GM18505 (cell line): Measurements from ENCODE around the gene DDX27.
A peak's percentile ranks its signal among the peaks of the same experiment; 100 is the strongest.

Source experiments
- ATAC-seq: cut with Tn5 transposase; IDR thresholded peaks from one replicate; pipeline ENCODE4 v1.9.1; 2021; ENCODE audit not compliant: unreplicated experiment
- POLR2A ChIP-seq: IDR thresholded peaks from 4 replicates; pipeline ENCODE4 v1.6.1; 2011; ENCODE audit warnings: borderline replicate concordance; ENCODE audit not compliant: insufficient read depth, insufficient read length; ENCODE audit errors: extremely low read depth

The DDX27 gene

GRCh38 chr20:49268600-49269365, 49.6 kb downstream of the DDX27 start:
- TF ChIP-seq POLR2A: no peak
- ATAC-seq: no peak

GRCh38 chr20:49270177-49270576, 51.0 kb downstream of the DDX27 start:
- no peak for TF ChIP-seq POLR2A
- no peak for ATAC-seq

- no peak for ATAC-seq
- TF ChIP-seq POLR2A: no peak
These were observed 51.5 kb downstream of the DDX27 start for GRCh38 chr20:49270736-49271135.

- no peak for ATAC-seq
- no peak for TF ChIP-seq POLR2A
These were observed 53.4 kb downstream of the DDX27 start for GRCh38 chr20:49272654-49273053.

GRCh38 chr20:49273696-49274277, 54.6 kb downstream of the DDX27 start:
- ATAC-seq: no peak
- TF ChIP-seq POLR2A: no peak

GRCh38 chr20:49275216-49275615, 56.0 kb downstream of the DDX27 start:
- ATAC-seq: no peak

GRCh38 chr20:49275636-49276035, 56.4 kb downstream of the DDX27 start:
- no peak for ATAC-seq

More at GRCh38 chr20:49275216-49275615, 56.0 kb downstream of the DDX27 start:
- TF ChIP-seq POLR2A: no peak

GRCh38 chr20:49276161-49276960, 57.1 kb downstream of the DDX27 start:
- ATAC-seq: no peak
- TF ChIP-seq POLR2A: peak; percentile 27

More at GRCh38 chr20:49275636-49276035, 56.4 kb downstream of the DDX27 start:
- no peak for TF ChIP-seq POLR2A

GRCh38 chr20:49276961-49277785, 58.0 kb downstream of the DDX27 start:
- TF ChIP-seq POLR2A: no peak
- no peak for ATAC-seq

GRCh38 chr20:49277786-49278035, 58.5 kb downstream of the DDX27 start:
- peak; percentile 62 for TF ChIP-seq POLR2A
- ATAC-seq: no peak

- TF ChIP-seq POLR2A: peak; percentile 100
- peak; percentile 85 for ATAC-seq
These were observed 59.0 kb downstream of the DDX27 start, which contains the start of gene ZNFX1 for GRCh38 chr20:49278036-49278817. TSS of gene ZNFX1 (minus strand) at chr20:49278057. CDS start at chr20:49275839, 2,218 bp downstream.
